Fibroblast of villous mesenchyme (primary cell): ENCODE measurements around the gene CAPZA2. TPM values are rescaled to one million over a fixed set of nuclear protein-coding genes. Genes with fewer than 3 reads are reported as not detected.

Source experiments
- DNase-seq: peaks from one replicate; pipeline ENCODE4 v3.0.0-alpha.2; 2010; ENCODE audit warnings: low read depth
- H3K4me3 ChIP-seq: 2 replicates; pipeline ENCODE4 v1.5.1; 2011; ENCODE audit warnings: low read depth, mild to moderate bottlenecking, low read length
- total RNA-seq: library from RNA; depleted of rRNA; stranded (reverse); fragments of >200 nt; gene quantifications from 2 replicates; pipeline ENCODE4 v1.2.3, GENCODE V29; 2012
- TF ChIP-seq, protein P1 (sequence below): IDR thresholded peaks from 2 replicates; pipeline ENCODE4 v1.5.1; 2012; ENCODE audit warnings: low read depth, mild to moderate bottlenecking, low read length; ENCODE audit not compliant: insufficient read depth

The CAPZA2 gene
- total RNA-seq, 1 donor = 194 TPM

- TF ChIP-seq, protein P1, sequence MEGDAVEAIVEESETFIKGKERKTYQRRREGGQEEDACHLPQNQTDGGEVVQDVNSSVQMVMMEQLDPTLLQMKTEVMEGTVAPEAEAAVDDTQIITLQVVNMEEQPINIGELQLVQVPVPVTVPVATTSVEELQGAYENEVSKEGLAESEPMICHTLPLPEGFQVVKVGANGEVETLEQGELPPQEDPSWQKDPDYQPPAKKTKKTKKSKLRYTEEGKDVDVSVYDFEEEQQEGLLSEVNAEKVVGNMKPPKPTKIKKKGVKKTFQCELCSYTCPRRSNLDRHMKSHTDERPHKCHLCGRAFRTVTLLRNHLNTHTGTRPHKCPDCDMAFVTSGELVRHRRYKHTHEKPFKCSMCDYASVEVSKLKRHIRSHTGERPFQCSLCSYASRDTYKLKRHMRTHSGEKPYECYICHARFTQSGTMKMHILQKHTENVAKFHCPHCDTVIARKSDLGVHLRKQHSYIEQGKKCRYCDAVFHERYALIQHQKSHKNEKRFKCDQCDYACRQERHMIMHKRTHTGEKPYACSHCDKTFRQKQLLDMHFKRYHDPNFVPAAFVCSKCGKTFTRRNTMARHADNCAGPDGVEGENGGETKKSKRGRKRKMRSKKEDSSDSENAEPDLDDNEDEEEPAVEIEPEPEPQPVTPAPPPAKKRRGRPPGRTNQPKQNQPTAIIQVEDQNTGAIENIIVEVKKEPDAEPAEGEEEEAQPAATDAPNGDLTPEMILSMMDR = no peak
- no peak for DNase-seq
- no peak overlapping the region for H3K4me3 ChIP-seq
Measured at GRCh38 chr7:116895849-116896248, 33.5 kb downstream of the CAPZA2 start.

DNA sequence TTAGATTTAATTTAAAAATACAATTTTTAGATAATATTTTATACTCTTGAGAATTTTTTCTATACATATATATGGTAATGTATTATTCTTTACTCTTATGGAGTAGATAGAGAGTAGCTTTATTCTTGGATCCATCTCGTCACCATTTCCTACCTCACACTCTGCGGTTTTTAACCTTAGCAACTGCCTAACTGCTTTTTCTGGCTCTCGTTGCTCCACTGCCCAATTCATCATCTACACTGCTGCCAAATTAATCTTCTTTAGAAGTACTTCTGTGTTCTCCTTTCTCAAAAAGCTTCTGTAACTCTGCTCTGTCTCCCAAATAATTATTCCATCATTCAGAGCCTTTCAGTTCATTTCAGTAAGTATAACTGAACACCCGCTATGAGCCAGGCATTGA, 35.3 kb downstream of the CAPZA2 start:
- TF ChIP-seq, protein P1 = no peak
- no peak for DNase-seq
- H3K4me3 ChIP-seq = no peak overlapping the region

DNA sequence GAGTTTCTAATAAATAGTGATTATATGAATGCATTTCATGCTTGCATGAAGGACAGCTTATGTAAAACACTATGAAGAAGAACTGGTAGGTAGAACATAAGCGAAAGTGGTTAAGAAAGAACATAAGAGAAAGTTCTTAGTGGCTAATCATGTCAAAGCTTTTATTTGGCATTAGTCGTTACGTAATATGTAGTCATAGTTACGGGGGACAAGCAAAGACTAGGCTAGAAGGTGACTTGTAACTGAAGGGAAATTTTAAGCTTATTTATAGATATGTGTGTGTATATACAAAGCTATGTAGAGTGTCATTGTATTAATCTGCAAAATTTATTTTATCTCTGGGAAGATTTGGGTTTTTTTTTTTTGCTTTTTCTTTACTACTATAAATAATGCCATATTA, 36.9 kb downstream of the CAPZA2 start:
- DNase-seq = peak; percentile 33
- TF ChIP-seq, protein P1 = no peak

GRCh38 chr7:116901143-116901542, 38.8 kb downstream of the CAPZA2 start:
- TF ChIP-seq, protein P1 = no peak

More for the DNA sequence above, 36.9 kb downstream of the CAPZA2 start:
- no peak overlapping the region for H3K4me3 ChIP-seq

GRCh38 chr7:116902867-116903266, 40.5 kb downstream of the CAPZA2 start:
- no peak overlapping the region for H3K4me3 ChIP-seq
- no peak for DNase-seq
- TF ChIP-seq, protein P1 = no peak

More at GRCh38 chr7:116901143-116901542, 38.8 kb downstream of the CAPZA2 start:
- no peak overlapping the region for H3K4me3 ChIP-seq
- DNase-seq = no peak

DNA sequence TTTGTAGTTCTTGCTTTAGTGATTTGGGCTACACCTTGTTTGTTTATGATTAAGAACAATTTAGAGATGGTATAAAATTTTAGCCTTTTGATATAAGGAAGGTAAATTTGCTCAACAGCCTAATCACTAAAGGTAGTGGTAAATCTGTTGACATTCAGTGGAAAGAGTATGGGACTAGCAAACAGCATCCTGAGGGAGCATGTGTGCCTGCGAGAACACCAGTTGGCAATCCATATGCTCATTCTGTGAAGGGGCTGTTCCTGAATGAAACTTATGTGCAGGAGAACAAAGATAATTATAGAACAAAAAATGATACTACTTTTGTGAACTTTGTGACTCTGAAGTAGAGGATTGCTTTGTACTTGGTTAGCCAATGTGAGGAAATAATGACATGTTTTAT, 44.0 kb downstream of the CAPZA2 start:
- TF ChIP-seq, protein P1 = no peak
- DNase-seq = no peak
- H3K4me3 ChIP-seq = no peak overlapping the region

- DNase-seq = no peak
- no peak overlapping the region for H3K4me3 ChIP-seq
- TF ChIP-seq, protein P1 = no peak
Measured at GRCh38 chr7:116910383-116910782, 48.0 kb downstream of the CAPZA2 start.
